NK-92 (cell line): ENCODE results near the gene RBMS3.
"Not testable (repeated sequence)": the region's sequence is repeated elsewhere in the genome, so short reads cannot be mapped to it uniquely, and the experiment has no call there.

Experiments used
- DNase-seq: peaks from one replicate; lab custom pipeline; 2025; ENCODE audit not compliant: unreplicated experiment; lab: John Stamatoyannopoulos, UW

RBMS3 gene

DNA sequence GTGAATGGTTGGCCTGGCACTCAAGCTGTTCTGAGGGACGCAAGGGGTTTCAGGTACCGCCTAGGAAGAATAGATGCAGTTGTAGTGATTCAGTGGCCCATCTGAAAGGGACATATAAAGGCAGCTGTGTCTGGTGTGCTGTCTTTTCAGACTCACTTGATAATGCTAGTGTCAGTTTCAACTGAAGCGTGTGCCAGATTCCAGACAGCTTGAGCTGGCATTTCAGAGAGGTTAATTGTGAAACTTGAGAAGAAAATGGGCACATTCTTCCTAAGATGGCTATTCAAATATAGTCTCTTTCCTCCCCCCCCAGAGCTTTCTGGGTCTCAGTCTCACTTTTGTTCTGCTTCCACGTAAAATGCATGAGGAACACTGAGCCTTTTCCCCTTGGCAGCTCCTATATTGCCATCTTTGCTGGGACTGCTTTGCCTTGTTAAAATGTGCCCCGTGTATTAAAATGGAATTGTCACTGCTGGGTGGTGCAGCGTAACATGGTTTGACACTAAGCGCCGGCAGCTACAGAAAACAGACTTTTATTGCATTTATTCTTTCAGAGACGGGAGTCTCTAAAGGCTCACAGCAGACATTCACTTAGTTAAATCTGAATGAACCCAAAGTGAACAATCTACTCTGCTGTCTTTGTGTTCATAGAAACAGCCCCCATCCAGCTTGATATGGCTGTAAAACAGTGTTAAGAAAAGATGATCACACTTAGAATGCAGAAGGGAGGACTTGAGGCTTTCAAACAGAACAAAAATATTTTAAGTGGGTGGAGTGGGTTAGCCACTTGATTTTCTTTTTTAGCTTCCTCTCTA, 478.7 kb downstream of the RBMS3 start:
- DNase-seq = no peak

DNA sequence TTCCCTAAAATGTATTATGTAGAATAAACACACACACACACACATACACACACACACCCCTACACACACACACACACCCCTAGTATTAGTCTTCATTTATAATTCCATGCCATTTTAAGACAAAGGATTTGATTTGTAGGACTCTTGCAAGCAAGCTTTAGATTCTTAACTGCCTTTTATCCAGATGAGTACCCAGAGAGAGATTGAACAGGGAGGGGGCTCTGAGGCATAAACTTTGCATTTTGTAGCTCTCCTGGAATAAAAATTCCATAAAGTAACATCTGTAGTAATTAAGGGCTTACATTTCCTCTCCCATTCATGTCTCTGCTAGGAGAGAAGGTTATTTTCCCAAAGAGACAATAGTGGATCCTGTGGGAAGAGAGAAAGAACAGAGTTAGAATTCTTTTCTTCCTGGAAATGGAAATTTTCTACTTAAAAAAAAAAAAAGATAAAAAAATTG, 479.4 kb downstream of the RBMS3 start:
- DNase-seq = no peak

DNA sequence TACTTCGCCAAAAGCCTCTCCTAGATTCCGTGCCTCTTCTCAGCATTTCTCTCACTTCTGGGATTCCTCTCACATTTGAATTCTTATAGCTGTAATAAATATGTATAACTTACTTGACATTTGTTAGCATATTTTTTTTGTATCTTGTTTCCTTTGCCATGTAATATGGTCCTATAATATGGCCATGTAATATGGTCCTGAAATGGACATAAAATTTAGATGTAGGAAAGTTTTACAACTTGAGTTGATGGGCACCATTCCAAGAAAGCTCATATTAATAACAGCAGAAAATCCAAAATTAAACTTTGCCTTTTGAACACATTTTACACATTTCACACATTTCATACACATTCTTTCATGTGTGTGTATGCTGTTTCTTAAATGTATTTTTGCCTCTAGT, 480.6 kb downstream of the RBMS3 start:
- DNase-seq = no peak

DNA sequence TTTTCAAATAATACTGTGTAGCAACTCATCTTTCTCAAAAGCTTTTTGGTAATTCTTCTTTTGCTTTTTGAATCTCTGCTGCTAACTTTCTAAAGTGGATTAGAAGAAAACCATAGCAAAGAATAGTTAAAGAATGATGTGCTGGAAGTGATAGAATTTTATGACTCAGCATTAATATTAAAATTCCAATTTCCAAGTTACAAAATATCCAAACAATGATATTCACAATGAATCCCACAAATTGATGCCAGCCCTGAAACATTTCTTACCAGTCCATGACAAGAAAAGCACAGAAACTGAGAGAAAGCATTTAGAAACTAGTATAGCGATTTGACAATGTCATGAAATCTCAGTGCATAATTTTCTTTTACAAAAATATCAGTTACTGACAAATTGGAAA, 482.2 kb downstream of the RBMS3 start:
- DNase-seq = no peak

DNA sequence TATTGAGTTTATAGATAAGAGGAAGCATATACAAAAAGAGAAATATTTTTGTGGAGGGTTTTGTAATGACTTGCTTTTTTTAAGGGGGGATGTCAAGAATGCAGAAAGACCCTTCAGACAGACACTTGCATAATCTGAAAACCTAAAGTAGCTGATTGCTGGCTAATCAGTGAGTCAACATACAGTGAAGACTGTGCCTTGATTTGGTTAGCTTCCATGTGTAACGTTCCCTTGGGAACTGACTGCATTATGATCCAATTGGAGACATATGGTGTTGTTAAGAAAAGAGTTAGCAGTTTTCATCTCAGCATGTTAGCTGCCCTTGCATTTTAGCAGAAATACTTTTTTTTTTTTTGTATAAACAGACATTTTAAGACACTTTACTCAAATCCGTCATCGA, 483.2 kb downstream of the RBMS3 start:
- DNase-seq = no peak

DNA sequence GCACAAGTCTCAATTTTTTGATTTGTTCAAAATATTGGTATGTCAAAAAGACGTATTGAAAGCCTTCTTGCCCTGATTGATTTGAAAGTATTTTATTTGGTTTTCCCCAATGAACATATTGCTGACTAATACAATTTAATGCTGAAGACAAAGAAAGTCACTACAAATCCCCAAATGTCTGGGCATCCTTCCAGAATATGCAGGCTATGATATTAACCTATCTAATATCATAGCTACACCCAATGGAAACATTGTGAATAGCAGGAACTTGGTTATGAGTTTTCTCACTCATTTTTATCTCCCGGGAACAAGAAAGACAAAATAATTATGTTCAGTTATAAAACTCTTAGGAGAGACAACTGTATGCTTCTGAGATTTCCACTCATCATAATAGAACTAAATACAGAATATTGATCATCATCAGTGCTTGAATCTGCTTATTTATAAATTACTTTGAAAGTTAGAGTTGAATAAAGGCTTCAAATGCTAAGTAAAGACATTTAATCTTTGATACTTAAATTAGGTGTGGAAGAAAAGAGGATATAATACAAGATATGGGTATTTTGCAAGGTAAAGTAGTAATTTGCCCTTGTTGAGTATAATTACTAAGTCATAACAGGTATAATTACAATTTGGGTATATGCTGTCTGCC, 483.9 kb downstream of the RBMS3 start:
- DNase-seq = no peak

DNA sequence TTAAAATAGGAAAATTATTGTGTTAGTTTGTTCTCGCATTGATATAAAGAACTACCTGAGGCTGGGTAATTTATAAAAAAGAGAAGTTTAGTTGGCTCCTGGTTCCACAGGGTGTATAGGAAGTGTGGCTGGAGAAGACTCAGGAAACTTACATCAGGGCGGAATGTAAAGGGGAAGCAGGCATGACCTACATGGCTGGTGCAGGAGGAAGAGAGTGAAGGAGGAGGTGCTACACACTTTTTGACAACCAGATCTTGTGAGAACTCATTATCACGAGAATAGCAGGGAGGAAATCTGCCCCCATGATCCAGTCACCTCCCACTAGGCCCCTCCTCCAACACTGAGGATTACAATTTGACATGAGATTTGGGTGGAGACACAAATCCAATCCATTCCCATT, 490.7 kb downstream of the RBMS3 start:
- DNase-seq = no peak

DNA sequence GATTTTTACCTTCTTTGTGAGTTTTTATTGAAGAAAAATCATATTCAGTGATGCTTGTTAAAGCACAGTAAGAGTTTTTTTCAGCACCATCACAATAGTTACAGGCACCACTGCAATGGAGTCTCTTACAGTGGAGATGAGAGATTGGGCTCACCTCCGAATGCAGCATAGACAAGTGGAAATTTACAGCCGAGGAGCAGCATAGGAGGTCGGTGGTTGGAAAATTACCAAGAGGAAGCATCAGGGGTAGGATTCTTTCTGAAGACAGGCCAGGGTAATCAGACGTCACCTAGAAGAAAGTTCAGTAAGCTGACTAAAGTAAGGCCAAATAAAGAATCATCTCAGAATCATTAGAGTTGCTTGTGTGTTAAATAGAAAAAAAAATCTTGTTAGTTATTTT, 491.6 kb downstream of the RBMS3 start:
- DNase-seq = no peak

DNA sequence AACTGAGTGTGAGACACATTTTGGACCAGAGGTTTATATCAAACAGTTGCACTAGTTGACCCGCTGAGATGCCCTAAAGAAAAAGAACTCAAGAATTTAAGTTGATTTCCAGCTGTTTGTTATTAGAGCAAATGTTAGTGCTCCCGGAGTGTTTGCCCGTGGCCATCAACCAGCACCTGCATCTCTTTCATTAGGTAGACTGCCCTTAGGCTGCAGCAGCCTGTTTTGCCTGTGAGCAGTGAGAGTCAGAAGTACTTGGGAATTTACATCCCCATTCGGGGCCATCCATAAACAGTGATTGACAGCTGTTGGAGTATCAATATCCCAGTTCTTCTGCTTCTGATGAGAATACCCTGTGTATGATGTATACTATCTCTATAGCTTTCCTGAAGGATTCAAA, 492.6 kb downstream of the RBMS3 start:
- no peak for DNase-seq

DNA sequence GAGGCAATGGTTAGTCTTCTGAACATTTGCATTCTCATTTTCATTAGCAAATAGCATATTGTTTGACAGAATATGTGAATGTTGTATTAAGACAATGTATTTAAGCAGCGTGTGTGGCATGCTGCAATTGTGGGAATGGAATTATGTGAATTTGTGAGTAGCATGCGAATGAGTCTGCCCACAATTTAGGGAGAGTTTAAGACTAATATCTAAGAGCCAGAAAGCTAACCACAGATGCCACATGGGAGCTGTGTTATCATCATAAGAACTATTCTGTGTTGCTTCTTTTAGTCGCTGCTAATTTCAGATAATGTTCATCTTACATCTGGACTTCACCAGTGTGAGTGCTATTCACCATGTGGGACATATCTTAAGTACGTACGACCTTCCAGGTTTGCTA, 494.5 kb downstream of the RBMS3 start:
- no peak for DNase-seq

DNA sequence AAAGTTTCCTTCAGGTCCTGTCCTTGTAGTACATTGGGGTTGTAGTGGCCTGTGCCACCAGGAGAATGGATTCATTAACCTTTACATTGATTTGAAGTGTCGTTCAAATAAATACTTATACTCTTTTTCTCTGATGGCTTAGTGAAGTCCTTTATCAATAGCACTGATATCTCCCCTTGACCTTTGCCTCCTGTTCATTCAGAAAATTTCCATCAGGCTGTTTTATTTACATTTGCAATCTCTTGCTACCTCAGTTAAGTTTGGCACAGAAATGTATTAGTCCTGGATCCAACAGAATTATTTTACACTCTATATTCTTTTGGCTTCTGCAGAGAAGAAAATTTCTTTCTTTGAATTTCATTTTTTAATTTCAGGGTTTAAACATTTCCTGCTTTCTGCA, 497.0 kb downstream of the RBMS3 start:
- no peak for DNase-seq

DNA sequence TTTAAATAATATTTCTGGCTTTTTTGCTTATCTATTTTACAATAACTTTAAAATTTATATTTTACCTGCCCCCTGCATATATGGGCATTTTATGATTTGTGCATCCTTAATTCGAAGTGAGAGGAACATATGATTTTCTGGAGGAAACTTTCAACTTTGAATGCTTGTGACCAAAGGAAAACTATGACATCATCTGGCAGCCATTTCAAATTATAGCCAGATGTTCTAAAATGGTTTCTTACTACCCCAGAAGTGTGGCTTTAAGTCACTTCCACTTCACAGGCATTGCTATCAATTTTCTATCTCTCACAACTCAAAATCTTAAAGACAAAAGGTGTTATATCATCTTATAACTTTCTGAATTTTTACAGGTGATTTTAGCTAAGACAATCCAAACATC, 508.8 kb downstream of the RBMS3 start:
- no peak for DNase-seq

DNA sequence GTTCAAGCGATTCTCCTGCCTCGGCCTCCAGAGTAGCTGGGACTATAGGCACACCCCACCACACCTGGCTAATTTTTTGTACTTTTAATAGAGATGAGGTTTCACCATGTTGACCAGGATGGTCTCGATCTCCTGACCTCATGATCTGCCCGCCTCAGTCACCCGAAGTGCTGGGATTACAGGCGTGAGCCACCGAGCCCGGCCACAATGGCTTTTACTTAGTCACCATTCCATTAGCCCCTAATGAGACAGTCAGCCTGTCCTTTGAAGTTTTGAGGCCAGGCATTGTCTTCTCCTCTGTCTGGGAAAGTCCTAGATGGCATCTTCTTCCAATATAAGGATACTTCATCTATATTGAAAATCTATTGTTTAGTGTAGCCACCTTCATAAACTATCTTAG, 515.9 kb downstream of the RBMS3 start:
- no peak for DNase-seq

DNA sequence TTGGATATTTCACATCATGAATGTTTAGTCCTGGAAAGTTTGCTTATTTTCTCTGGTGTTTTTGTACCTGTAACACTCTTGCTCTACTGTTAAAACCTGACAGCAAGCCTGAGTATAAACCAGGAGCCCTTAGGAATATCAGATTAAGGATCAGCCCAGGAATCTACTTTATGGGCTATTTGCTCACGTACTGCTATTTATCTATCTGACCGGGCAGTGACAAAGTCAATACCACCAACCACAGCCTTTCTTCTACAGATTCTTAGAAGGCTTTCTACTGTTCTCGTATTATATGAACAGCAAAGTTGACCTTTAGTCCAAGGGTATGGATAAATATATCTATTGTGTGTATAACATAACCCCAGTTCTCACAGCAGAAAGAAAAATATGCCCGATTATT, 521.2 kb downstream of the RBMS3 start:
- no peak for DNase-seq

DNA sequence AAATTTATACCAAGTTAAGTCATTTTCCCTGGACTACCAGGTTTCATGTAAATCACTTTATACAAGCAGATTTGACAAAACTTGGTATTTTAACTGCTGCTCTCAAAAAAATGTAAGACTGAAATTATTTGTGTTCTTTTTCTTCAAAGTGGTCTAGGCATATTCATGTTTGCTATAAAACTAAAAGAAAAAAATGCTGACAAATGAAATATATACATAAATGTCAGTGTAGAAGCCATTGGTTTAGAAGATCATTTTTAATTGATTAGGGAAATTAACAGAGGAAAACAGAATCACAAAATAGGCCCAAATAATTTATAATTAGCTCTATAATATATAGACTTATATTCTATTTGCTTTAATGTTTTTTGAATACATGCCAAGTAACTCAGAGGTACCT, 523.2 kb downstream of the RBMS3 start:
- DNase-seq = no peak

DNA sequence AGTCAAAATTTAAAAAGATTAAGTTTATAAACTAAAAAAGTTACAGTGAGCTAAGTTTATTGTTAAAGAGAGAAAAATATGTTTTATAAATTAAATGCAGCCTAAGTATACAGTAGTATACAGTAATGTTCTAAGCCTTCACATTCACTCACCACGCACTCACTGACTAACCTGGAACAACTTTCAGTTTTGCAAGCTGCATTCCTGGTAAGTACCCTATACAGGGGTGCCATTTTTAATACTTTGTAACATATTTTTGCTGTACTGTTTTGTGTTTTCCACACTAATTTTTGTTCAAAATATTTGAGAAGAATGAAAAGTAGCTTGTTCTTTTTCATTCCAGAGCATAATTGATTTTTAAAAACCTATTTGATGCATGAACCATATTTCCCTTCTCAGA, 524.9 kb downstream of the RBMS3 start:
- no peak for DNase-seq

DNA sequence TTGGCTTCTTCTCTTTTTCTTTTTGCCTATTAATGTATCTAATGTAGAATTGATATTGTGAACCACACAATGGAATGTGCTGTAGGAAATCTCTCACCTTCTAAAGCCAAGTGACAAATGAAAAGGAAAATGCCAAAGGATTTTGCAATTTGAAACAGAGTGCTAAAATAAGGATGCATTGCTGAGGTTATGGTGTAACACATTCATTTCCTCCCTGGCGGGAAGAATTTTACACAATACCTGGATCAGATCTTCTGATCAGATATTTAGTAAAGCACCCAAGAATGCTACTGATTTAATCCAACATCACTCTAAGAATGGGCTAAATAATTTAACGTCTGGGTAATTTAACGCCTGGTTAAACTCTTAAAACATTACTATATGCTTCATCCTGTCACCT, 527.5 kb downstream of the RBMS3 start:
- not testable (repeated sequence) for DNase-seq

DNA sequence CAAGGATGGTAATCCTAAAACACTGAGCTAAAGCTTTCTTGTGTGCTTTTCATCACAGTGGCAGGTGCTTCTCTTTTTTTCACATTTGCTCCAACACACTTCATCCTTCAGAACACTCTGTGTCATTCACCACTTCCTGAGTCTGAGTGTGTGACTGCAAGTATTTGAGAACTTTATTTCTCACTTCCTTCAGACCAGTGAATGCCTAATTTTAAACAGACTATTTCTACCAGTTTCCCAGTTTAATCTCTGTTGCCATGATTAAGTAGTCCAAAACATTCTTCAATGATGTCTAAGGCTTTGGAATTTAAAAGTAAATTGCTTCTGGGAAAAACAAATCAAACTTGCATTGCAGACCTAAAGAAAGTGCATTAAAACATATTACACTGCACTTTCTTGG, 541.2 kb downstream of the RBMS3 start:
- no peak for DNase-seq

DNA sequence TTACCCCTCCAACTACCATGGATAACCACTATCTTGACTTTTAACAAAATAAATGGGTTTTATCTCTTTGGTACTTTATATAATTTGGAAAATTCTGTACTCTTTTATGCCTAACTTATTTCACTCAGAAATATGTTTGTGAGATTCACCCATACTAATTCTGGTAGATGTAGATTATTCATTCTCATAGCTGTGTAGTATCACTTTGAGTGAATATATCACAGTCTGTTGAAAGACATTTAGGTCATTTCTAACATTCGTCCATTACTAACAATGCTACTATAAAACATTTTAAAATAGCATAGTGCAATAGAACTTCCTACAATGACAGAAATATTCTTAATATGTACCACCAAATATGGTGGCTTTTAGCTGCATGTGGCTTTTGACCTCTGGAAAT, 542.4 kb downstream of the RBMS3 start:
- no peak for DNase-seq

DNA sequence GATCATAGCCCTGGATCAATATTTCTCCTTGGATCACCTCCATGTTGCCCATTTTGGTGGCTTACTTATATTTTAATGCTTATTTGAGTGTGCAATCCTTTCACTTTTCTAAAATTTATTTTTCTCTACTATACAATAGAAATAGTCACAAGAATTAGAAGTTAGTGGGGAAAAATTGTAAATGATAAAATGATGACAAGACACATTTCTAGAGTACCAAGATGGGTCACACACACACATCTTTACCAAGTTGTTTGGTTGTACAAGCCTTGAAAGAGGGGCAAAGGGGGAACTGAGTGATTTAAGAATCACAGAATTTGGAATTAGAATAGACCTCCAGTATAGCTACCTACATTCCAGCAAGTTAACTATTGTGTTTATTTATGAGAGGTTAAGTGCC, 545.8 kb downstream of the RBMS3 start:
- DNase-seq = no peak

DNA sequence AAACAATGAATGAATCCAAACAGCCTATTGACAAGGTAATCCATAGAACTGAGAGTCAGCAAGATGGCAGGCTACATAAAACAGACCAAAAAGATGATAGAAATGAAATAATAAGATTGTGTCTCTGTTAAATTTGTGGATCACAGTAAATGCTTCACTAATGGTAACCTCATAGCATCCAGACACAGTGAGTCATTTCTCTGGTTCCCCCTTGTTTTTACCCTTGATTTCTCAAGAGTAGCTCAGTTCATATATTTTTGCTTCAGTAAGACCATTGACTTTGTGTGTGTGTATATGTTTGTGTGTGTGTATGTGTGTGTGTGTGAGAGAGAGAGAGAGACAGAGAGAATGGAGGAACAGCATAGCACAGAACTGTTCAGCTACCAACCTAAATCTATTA, 546.9 kb downstream of the RBMS3 start:
- DNase-seq = no peak

DNA sequence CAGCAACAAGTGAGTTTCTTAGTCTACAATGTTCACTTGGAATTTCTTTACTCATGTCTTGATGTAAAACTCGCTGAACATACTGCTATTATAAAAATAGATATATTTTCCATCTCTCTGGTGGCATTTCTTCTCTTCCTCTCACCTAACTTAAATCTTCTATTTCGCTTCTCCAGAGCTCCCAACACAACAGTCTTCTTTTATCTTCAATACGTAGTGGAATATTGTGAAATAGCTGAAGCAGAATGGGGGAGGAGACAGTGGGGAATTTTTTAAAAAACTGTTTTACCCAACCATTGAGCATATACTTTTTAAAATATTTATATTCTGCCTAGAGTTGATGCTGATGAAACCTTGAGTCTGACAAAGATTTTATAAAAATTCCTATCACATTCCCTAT, 548.5 kb downstream of the RBMS3 start:
- DNase-seq = no peak

DNA sequence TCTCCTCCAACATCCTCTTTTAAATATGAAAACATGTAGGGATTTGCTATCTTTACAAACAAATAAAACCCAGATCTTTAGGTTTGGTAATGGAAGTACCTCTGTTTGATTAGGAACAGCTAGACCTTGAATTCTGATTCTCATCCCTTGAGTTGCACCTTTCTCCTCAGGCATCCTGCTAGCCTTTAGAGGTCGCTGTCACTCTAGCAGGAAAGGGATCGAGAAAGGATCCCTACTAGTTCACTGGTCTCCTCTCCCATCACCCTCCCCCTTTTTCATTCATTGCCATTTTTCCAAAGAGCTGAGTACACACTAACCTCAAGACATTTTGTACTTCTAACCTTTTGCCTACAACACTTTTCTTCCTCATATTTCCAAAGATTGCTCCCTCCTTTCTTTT, 569.8 kb downstream of the RBMS3 start:
- DNase-seq = no peak
